Adrenal gland (tissue), 5 donors: ENCODE data around the gene SNAP47.

Experiments used
- POLR2A ChIP-seq, 2 donors: fragments of 450-650 bp; IDR thresholded peaks; one replicate each; pipeline ENCODE4 v1.6.1; 2017; ENCODE audit warnings: antibody characterized with exemption in 2 of 2, mild to moderate bottlenecking in 2 of 2, moderate library complexity in 1 of 2
- TF ChIP-seq, protein P1 (sequence below), 6 experiments: fragments of 450-650 bp in 4 of 6; fragments of 200-600 bp in 2 of 6; sonication (generic) in 1 of 6; IDR thresholded peaks; 1 replicate in 5 of 6; 2 replicates in 1 of 6; pipeline versions ENCODE4 v1.5.1 to v1.8.0; 2016 to 2021; ENCODE audit warnings: antibody characterized with exemption in 6 of 6, mild to moderate bottlenecking in 2 of 6, moderate library complexity in 1 of 6
- donor health status: DM: no; HTN: no; CAD: no.

DNA sequence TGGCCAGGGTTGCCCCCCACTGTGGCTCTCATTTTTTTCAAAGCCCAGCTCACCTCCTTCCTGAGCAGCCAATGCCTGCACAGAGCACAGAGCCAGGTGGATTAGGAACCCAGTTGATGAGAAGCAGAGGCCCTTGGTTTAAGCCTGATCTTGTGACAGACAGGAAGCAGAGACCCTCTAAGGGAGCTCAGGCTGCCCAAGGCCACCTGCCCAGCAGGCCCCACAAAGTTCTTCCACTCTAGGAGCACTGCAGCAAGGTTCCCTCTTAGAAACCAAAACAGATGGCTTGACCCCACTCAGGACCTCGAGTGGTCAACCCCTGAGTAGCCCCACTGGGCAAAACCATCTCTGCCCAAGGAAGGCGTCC is 54.8 kb downstream of the SNAP47 start:
- TF ChIP-seq, protein P1, sequence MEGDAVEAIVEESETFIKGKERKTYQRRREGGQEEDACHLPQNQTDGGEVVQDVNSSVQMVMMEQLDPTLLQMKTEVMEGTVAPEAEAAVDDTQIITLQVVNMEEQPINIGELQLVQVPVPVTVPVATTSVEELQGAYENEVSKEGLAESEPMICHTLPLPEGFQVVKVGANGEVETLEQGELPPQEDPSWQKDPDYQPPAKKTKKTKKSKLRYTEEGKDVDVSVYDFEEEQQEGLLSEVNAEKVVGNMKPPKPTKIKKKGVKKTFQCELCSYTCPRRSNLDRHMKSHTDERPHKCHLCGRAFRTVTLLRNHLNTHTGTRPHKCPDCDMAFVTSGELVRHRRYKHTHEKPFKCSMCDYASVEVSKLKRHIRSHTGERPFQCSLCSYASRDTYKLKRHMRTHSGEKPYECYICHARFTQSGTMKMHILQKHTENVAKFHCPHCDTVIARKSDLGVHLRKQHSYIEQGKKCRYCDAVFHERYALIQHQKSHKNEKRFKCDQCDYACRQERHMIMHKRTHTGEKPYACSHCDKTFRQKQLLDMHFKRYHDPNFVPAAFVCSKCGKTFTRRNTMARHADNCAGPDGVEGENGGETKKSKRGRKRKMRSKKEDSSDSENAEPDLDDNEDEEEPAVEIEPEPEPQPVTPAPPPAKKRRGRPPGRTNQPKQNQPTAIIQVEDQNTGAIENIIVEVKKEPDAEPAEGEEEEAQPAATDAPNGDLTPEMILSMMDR (IDR thresholded peaks at IDR 0.05) = no peak
- no peak for TF ChIP-seq POLR2A (IDR thresholded peaks at IDR 0.05)
